DOHH2 (cell line): Measurements from ENCODE around the gene MEIS2.

Source experiments
- H3F3A ChIP-seq: fragments of 200-600 bp; sonication (generic), shearing (Covaris generic); 2 replicates; pipeline ENCODE4 v1.6.0; 2016; ENCODE audit warnings: antibody characterized with exemption, mild to moderate bottlenecking; ENCODE audit not compliant: control insufficient read depth, insufficient read depth
- H3K27ac ChIP-seq: fragments of 200-600 bp; sonication (generic); 2 replicates; pipeline ENCODE4 v1.5.1; 2014; ENCODE audit warnings: low read depth, mild to moderate bottlenecking, low read length, moderate library complexity
- H3K27me3 ChIP-seq: fragments of 200-600 bp; sonication (generic); 2 replicates; pipeline ENCODE4 v1.6.1; 2014; ENCODE audit warnings: mild to moderate bottlenecking, low read length, mixed read lengths; ENCODE audit not compliant: control insufficient read depth
- H3K36me3 ChIP-seq: fragments of 200-600 bp; sonication (generic); 2 replicates; pipeline ENCODE4 v1.6.1; 2014; ENCODE audit warnings: mild to moderate bottlenecking, low read length, moderate library complexity, mixed read lengths; ENCODE audit not compliant: control insufficient read depth
- H3K4me1 ChIP-seq: fragments of 200-600 bp; sonication (generic); 2 replicates; pipeline ENCODE4 v1.6.1; 2014; ENCODE audit warnings: mild to moderate bottlenecking, low read length, mixed read lengths; ENCODE audit not compliant: control insufficient read depth
- H3K4me2 ChIP-seq: fragments of 200-600 bp; sonication (generic); 2 replicates; pipeline ENCODE4 v1.6.0; 2014; ENCODE audit warnings: mild to moderate bottlenecking, low read length, moderate library complexity
- H3K4me3 ChIP-seq: fragments of 200-600 bp; sonication (generic); 2 replicates; pipeline ENCODE4 v1.5.1; 2014; ENCODE audit warnings: mild to moderate bottlenecking, low read length, mixed read lengths
- H3K79me2 ChIP-seq: fragments of 200-600 bp; sonication (generic); 2 replicates; pipeline ENCODE4 v1.6.1; 2014; ENCODE audit warnings: mild to moderate bottlenecking, low read length, mixed read lengths; ENCODE audit not compliant: control insufficient read depth
- H3K9me2 ChIP-seq: fragments of 200-600 bp; sonication (generic); replicated peaks from 2 replicates; pipeline ENCODE4 v1.6.1; 2014; ENCODE audit warnings: mild to moderate bottlenecking, low read length, mixed read lengths; ENCODE audit not compliant: control insufficient read depth
- H3K9me3 ChIP-seq: fragments of 200-600 bp; sonication (generic); 2 replicates; pipeline ENCODE4 v1.6.1; 2014; ENCODE audit warnings: antibody characterized with exemption, low read length, mixed read lengths; ENCODE audit not compliant: control insufficient read depth, insufficient read depth
- H4K20me1 ChIP-seq: fragments of 200-600 bp; sonication (generic); 2 replicates; pipeline ENCODE4 v1.6.0; 2014; ENCODE audit warnings: low read depth, mild to moderate bottlenecking, antibody characterized with exemption, low read length, moderate library complexity; ENCODE audit not compliant: control insufficient read depth, insufficient read depth
- CTCF ChIP-seq: fragments of 200-600 bp; sonication (generic); IDR thresholded peaks from one replicate; pipeline ENCODE4 v1.5.1; 2014; ENCODE audit warnings: antibody characterized with exemption, mild to moderate bottlenecking, low read depth, low read length; ENCODE audit not compliant: poor library complexity, severe bottlenecking
- EZH2phosphoT487 ChIP-seq: fragments of 200-600 bp; sonication (generic); IDR thresholded peaks from 2 replicates; pipeline ENCODE4 v1.6.1; 2017; ENCODE audit warnings: borderline replicate concordance, mild to moderate bottlenecking, antibody characterized with exemption, low read length, moderate library complexity, mixed read lengths

Gene MEIS2

GRCh38 chr15:37088436-37088835 is 11.9 kb downstream of the MEIS2 start:
- Histone ChIP-seq H3K4me2 (no peak overlapping the region), H3K9me3 (no peaks in the 10 kb centered on the region), H3K27me3 (no peaks in the 10 kb centered on the region), H3F3A (no peaks in the 10 kb centered on the region), H3K79me2 (peaks cover 61% of the 10 kb centered on the region), H3K9me2 (no peaks in the 10 kb centered on the region), H3K4me3 (no peak overlapping the region), H3K4me1 (peaks cover 12% of the 10 kb centered on the region), H3K36me3 (peaks cover 89% of the 10 kb centered on the region), H3K27ac (no peak overlapping the region), H4K20me1 (peaks cover 5% of the 10 kb centered on the region; the same call in 1 of the 2 replicates)
- TF ChIP-seq CTCF (no peak), EZH2phosphoT487 (no peak)

- Histone ChIP-seq H3K27me3 (no peaks in the 10 kb centered on the region), H3F3A (no peaks in the 10 kb centered on the region), H3K9me2 (no peaks in the 10 kb centered on the region), H3K4me2 (no peak overlapping the region), H3K4me3 (no peak overlapping the region), H4K20me1 (peaks cover 5% of the 10 kb centered on the region; the same call in 1 of the 2 replicates), H3K27ac (no peak overlapping the region), H3K79me2 (peaks cover 57% of the 10 kb centered on the region), H3K4me1 (peaks cover 12% of the 10 kb centered on the region), H3K9me3 (no peaks in the 10 kb centered on the region), H3K36me3 (peaks cover 89% of the 10 kb centered on the region)
- TF ChIP-seq CTCF, result no peak
- no peak for TF ChIP-seq EZH2phosphoT487
These were observed 13.2 kb downstream of the MEIS2 start for GRCh38 chr15:37087131-37087588.

- no peaks in the 10 kb centered on the region for H3F3A ChIP-seq
- no peaks in the 10 kb centered on the region for H3K27me3 ChIP-seq
- no peak overlapping the region for H3K27ac ChIP-seq
- no peaks in the 10 kb centered on the region for H3K9me3 ChIP-seq
- peaks cover 50% of the 10 kb centered on the region for H3K79me2 ChIP-seq
- no peak for TF ChIP-seq EZH2phosphoT487
- no peak for TF ChIP-seq CTCF
- H4K20me1 ChIP-seq, result peaks cover 3% of the 10 kb centered on the region; the same call in 1 of the 2 replicates
- H3K9me2 ChIP-seq, result no peaks in the 10 kb centered on the region
- H3K36me3 ChIP-seq, result peaks cover 89% of the 10 kb centered on the region
- H3K4me1 ChIP-seq, result peaks cover 12% of the 10 kb centered on the region
- H3K4me2 ChIP-seq, result no peak overlapping the region
- H3K4me3 ChIP-seq, result no peak overlapping the region
These were observed 13.8 kb downstream of the MEIS2 start for GRCh38 chr15:37086521-37086920.

GRCh38 chr15:37086120-37086519 is 14.2 kb downstream of the MEIS2 start:
- Histone ChIP-seq H3K27me3 (no peaks in the 10 kb centered on the region), H3F3A (no peaks in the 10 kb centered on the region), H3K27ac (no peak overlapping the region), H3K9me2 (no peaks in the 10 kb centered on the region), H3K4me2 (no peak overlapping the region), H3K4me1 (peaks cover 10% of the 10 kb centered on the region), H3K9me3 (no peaks in the 10 kb centered on the region), H3K36me3 (peaks cover 89% of the 10 kb centered on the region), H3K4me3 (no peak overlapping the region), H3K79me2 (peaks cover 46% of the 10 kb centered on the region), H4K20me1 (no peaks in the 10 kb centered on the region; the same call in 1 of the 2 replicates)
- no peak for TF ChIP-seq CTCF
- TF ChIP-seq EZH2phosphoT487, result no peak
